ENCODE measurements around the gene ATPAF1.

- no peak for TF ChIP-seq CTCF (IDR thresholded peaks at IDR 0.05; ENCODE audit: low read length)
- no peak for TF ChIP-seq EZH2 (IDR thresholded peaks at IDR 0.05; ENCODE audit: borderline replicate concordance, low read length)
These were observed 11.5 kb downstream of the ATPAF1 start for GRCh38 chr1:46656643-46657042.
